ENCODE measurements around the gene NEK11.

DNA sequence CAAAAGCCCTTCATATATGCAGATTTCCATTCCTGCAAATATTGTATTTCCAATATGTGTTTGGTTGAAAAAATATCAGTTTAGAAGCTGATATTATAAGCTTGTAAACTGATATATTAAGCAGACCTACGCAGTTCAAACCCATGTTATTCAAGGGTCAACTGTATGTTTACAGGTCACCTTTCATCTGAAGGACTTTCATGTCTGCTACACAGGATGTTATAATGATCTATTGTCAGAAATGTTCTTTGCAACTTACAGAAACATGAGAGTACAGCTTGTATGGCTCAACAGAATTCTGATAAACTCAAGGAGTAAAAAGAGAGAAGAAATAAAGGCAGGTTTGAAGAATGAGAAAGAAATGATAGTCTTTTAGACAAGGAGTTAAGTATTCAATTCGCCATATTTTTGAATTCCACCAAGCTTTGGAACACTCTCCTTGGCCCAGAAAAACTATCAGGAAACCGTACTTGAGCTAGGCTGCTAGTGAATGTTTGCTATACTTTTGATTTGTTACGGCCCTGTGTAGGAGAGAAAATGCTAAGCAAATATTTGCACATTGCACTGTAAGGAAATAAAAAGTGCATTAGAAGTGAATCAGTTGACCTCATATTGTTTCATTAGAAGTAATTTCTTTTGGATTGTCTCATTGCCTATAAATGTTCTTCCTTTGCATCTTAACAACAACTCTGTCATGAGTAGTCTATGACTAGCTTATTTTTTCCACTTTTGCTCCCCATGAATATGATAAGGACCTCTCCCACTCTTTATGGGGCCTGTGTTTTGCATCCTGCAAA is 81.2 kb downstream of the NEK11 start:
- TF ChIP-seq, protein P1, sequence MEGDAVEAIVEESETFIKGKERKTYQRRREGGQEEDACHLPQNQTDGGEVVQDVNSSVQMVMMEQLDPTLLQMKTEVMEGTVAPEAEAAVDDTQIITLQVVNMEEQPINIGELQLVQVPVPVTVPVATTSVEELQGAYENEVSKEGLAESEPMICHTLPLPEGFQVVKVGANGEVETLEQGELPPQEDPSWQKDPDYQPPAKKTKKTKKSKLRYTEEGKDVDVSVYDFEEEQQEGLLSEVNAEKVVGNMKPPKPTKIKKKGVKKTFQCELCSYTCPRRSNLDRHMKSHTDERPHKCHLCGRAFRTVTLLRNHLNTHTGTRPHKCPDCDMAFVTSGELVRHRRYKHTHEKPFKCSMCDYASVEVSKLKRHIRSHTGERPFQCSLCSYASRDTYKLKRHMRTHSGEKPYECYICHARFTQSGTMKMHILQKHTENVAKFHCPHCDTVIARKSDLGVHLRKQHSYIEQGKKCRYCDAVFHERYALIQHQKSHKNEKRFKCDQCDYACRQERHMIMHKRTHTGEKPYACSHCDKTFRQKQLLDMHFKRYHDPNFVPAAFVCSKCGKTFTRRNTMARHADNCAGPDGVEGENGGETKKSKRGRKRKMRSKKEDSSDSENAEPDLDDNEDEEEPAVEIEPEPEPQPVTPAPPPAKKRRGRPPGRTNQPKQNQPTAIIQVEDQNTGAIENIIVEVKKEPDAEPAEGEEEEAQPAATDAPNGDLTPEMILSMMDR (IDR thresholded peaks at IDR 0.05), result no peak
- TF ChIP-seq POLR2A (IDR thresholded peaks at IDR 0.05), result no peak
